Neural cell (in vitro differentiated cells): ENCODE measurements around the gene ST6GALNAC4.

ENCODE experiments used
- CTCF ChIP-seq: fragments of 450-650 bp; IDR thresholded peaks from 2 replicates; pipeline ENCODE4 v1.5.1; 2014; ENCODE audit warnings: antibody characterized with exemption, mild to moderate bottlenecking, moderate library complexity; ENCODE audit not compliant: poor library complexity, severe bottlenecking
- EP300 ChIP-seq: fragments of 450-650 bp; conservative IDR thresholded peaks from 2 replicates; pipeline ENCODE4 v1.6.1; 2014; ENCODE audit warnings: antibody characterized with exemption, mild to moderate bottlenecking, moderate library complexity; ENCODE audit not compliant: poor library complexity, severe bottlenecking
- EZH2 ChIP-seq: fragments of 200-600, 300-800 bp; shearing (Covaris generic), sonication (generic); IDR thresholded peaks from 2 replicates; pipeline ENCODE4 v1.6.1; 2014; ENCODE audit warnings: antibody characterized with exemption, low read length, borderline replicate concordance, mild to moderate bottlenecking; ENCODE audit not compliant: insufficient read depth, poor library complexity, severe bottlenecking
- MXI1 ChIP-seq: fragments of 450-650 bp; conservative IDR thresholded peaks from 2 replicates; pipeline ENCODE4 v1.6.1; 2014; ENCODE audit warnings: antibody characterized with exemption, mild to moderate bottlenecking; ENCODE audit not compliant: poor library complexity, severe bottlenecking
- POLR2AphosphoS5 ChIP-seq: IDR thresholded peaks from 2 replicates; pipeline ENCODE4 v1.6.1; 2012
- RAD21 ChIP-seq: fragments of 450-650 bp; conservative IDR thresholded peaks from 2 replicates; pipeline ENCODE4 v1.6.1; 2014; ENCODE audit warnings: antibody characterized with exemption, mild to moderate bottlenecking, moderate library complexity
- REST ChIP-seq: IDR thresholded peaks from 2 replicates; pipeline ENCODE4 v1.6.1; 2012; ENCODE audit warnings: borderline replicate concordance
- SMC3 ChIP-seq: fragments of 450-650 bp; conservative IDR thresholded peaks from 2 replicates; pipeline ENCODE4 v1.6.1; 2014; ENCODE audit warnings: antibody characterized with exemption, mild to moderate bottlenecking, moderate library complexity; ENCODE audit not compliant: poor library complexity
- TAF1 ChIP-seq: IDR thresholded peaks from 2 replicates; pipeline ENCODE4 v1.6.1; 2012; ENCODE audit warnings: low read depth

- TF ChIP-seq CTCF, result no peak
- no peak for TF ChIP-seq EP300
- no peak for TF ChIP-seq EZH2
- TF ChIP-seq POLR2AphosphoS5, result no peak
- no peak for TF ChIP-seq MXI1
- no peak for TF ChIP-seq TAF1
- no peak for TF ChIP-seq RAD21
- no peak for TF ChIP-seq REST
- TF ChIP-seq SMC3, result no peak
Measured at GRCh38 chr9:127880143-127880542, 36.7 kb downstream of the ST6GALNAC4 start.
